Activated CD8-positive, alpha-beta memory T cell treated with anti-CD3 and anti-CD28 coated beads, Interleukin-2, amount 50 U/mL, for 24 hours (primary cell): ENCODE measurements around the gene ENPP5.
"Not testable (repeated sequence)": the region's sequence is repeated elsewhere in the genome, so short reads cannot be mapped to it uniquely, and the experiment has no call there.

Source experiments
- DNase-seq: peaks from one replicate; pipeline ENCODE4 v3.0.0-alpha.2; 2020; ENCODE audit errors: extremely low read depth

Gene ENPP5

GRCh38 chr6:46175446-46175845, 4.7 kb upstream of the ENPP5 start:
- DNase-seq: no peak

GRCh38 chr6:46174904-46175303, 4.1 kb upstream of the ENPP5 start:
- no peak for DNase-seq

- no peak for DNase-seq
Measured at GRCh38 chr6:46172176-46172575, 1.4 kb upstream of the ENPP5 start.

- no peak for DNase-seq
Measured at GRCh38 chr6:46160102-46160501, 10.7 kb downstream of the ENPP5 start.

- DNase-seq: no peak
Measured at GRCh38 chr6:46159229-46159628, 11.6 kb downstream of the ENPP5 start.

- DNase-seq: no peak
Measured at GRCh38 chr6:46156701-46157100, 14.1 kb downstream of the ENPP5 start.

- not testable (repeated sequence) for DNase-seq
Measured at GRCh38 chr6:46149066-46149465, 21.7 kb downstream of the ENPP5 start.

GRCh38 chr6:46144270-46144669, 26.5 kb downstream of the ENPP5 start:
- no peak for DNase-seq

- DNase-seq: no peak
Measured at GRCh38 chr6:46138281-46138680, 32.5 kb downstream of the ENPP5 start.

GRCh38 chr6:46137387-46137786, 33.4 kb downstream of the ENPP5 start:
- no peak for DNase-seq

- DNase-seq: no peak
Measured at GRCh38 chr6:46136831-46137230, 33.9 kb downstream of the ENPP5 start.

- DNase-seq: no peak
Measured at GRCh38 chr6:46135176-46135575, 35.6 kb downstream of the ENPP5 start.

- DNase-seq: no peak
Measured at GRCh38 chr6:46134216-46134615, 36.6 kb downstream of the ENPP5 start.

GRCh38 chr6:46131291-46131690, 39.5 kb downstream of the ENPP5 start:
- not testable (repeated sequence) for DNase-seq

GRCh38 chr6:46130666-46131065, 40.1 kb downstream of the ENPP5 start:
- DNase-seq: no peak

- DNase-seq: peak; percentile 80
Measured at GRCh38 chr6:46129629-46130511, 40.9 kb downstream of the ENPP5 start, which contains the start of gene ENPP4. TSS of gene ENPP4 (plus strand) at chr6:46129989. CDS start at chr6:46139584, 9,595 bp downstream.

- DNase-seq: no peak
Measured at GRCh38 chr6:46129291-46129628, 41.5 kb downstream of the ENPP5 start.

GRCh38 chr6:46128476-46128875, 42.3 kb downstream of the ENPP5 start:
- no peak for DNase-seq

- not testable (repeated sequence) for DNase-seq
Measured at GRCh38 chr6:46119679-46120078, 51.1 kb downstream of the ENPP5 start.

- no peak for DNase-seq
Measured at GRCh38 chr6:46118836-46119235, 51.9 kb downstream of the ENPP5 start.

GRCh38 chr6:46118157-46118556, 52.6 kb downstream of the ENPP5 start:
- DNase-seq: no peak

- DNase-seq: no peak
Measured at GRCh38 chr6:46116289-46116688, 54.5 kb downstream of the ENPP5 start.

GRCh38 chr6:46115634-46116033, 55.1 kb downstream of the ENPP5 start:
- DNase-seq: no peak

- DNase-seq: no peak
Measured at GRCh38 chr6:46113370-46113769, 57.4 kb downstream of the ENPP5 start.
